DND-41 (cell line): ENCODE data around the gene HMG20A.

Source experiments
- ATAC-seq: fragments of 200-7000 bp; cut with Tn5 transposase; 3 replicates; pipeline ENCODE4 v1.9.1; 2021; ENCODE audit warnings: low read depth; ENCODE audit not compliant: insufficient read depth
- DNase-seq: peaks from one replicate; pipeline ENCODE4 v3.0.0-alpha.2; 2020
- H2AFZ ChIP-seq: 2 replicates; pipeline ENCODE4 v1.6.0; 2012; ENCODE audit warnings: low read depth, low read length
- H3K27ac ChIP-seq: 2 replicates; pipeline ENCODE4 v1.5.1; 2012; ENCODE audit warnings: low read length, inconsistent platforms
- H3K27me3 ChIP-seq: fragments of 200-600 bp; sonication (generic); 2 replicates; pipeline ENCODE4 v1.6.0; 2012; ENCODE audit warnings: low read length, mild to moderate bottlenecking, inconsistent platforms; ENCODE audit not compliant: insufficient read depth, poor library complexity
- H3K36me3 ChIP-seq: 2 replicates; pipeline ENCODE4 v1.5.1; 2012; ENCODE audit warnings: low read length, inconsistent platforms; ENCODE audit not compliant: insufficient read depth
- H3K4me1 ChIP-seq: 2 replicates; pipeline ENCODE4 v1.5.1; 2012; ENCODE audit warnings: mild to moderate bottlenecking, low read length; ENCODE audit not compliant: insufficient read depth
- H3K4me2 ChIP-seq: 2 replicates; pipeline ENCODE4 v1.6.0; 2012; ENCODE audit warnings: mild to moderate bottlenecking, moderate library complexity, low read length, inconsistent platforms; ENCODE audit not compliant: insufficient read depth
- H3K4me3 ChIP-seq, 2 experiments: fragments of 200-600 bp in 1 of 2; shearing (Covaris generic) in 1 of 2; 2 replicates each; pipeline ENCODE4 v1.5.1; 2012 to 2016; ENCODE audit warnings: inconsistent platforms in 2 of 2, low read length in 2 of 2, mild to moderate bottlenecking in 2 of 2, low read depth in 1 of 2, moderate library complexity in 1 of 2
- H3K79me2 ChIP-seq: 2 replicates; pipeline ENCODE4 v1.6.0; 2012; ENCODE audit warnings: low read length, inconsistent platforms; ENCODE audit not compliant: insufficient read depth
- H3K9ac ChIP-seq: 2 replicates; pipeline ENCODE4 v1.6.0; 2012; ENCODE audit warnings: low read depth, mild to moderate bottlenecking, inconsistent platforms, low read length, moderate library complexity
- H3K9me3 ChIP-seq: 2 replicates; pipeline ENCODE4 v1.5.1; 2012; ENCODE audit warnings: low read length, moderate library complexity, mild to moderate bottlenecking, inconsistent platforms; ENCODE audit not compliant: insufficient read depth, severe bottlenecking
- H4K20me1 ChIP-seq: 2 replicates; pipeline ENCODE4 v1.6.0; 2012; ENCODE audit warnings: low read length; ENCODE audit not compliant: insufficient read depth
- EZH2 ChIP-seq: IDR thresholded peaks from 3 replicates; pipeline ENCODE4 v1.6.1; 2012; ENCODE audit warnings: borderline replicate concordance, low read depth, mild to moderate bottlenecking, moderate library complexity, low read length, inconsistent platforms; ENCODE audit not compliant: severe bottlenecking
- TF ChIP-seq, protein P1 (sequence below): IDR thresholded peaks from 2 replicates; pipeline ENCODE4 v1.5.1; 2012; ENCODE audit warnings: borderline replicate concordance, low read length, moderate library complexity, mild to moderate bottlenecking; ENCODE audit not compliant: poor library complexity, severe bottlenecking; ENCODE audit errors: extremely low read depth

The HMG20A gene

DNA sequence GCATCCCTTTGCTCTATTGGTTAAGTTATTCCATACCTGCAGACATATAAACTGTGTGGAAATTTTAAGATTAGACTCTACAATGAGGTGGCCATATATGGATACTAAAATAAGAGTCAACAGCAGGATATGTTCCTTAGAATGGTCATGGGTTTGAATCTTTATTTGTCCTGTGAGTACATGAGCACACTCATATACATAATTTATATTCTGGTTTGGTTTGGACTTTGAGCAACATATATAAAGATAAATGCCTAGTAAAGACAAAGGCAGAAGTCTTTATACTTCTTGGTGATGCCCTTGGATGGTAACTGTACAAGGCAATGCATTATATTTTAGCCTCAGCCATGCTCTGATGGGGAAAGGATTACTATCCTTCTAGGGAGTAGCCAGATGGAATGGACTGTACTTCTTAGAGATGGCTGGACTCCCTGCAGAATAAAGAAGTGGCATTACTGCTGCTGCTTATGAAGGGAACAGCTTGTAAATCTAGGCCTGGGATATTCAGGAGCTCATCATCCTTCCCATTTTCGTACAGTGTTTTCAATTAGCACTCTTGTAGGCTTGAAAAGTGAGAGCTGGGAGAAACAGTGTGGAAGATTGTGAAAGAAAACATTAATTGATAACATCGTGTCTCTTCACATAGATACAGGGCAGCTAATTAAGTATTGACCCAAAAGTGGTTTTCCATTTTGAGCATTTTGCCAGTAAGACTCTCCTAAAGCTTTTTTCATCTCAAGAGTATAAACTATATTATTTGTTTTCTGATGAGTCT, 60.4 kb downstream of the HMG20A start:
- no peak overlapping the region for H3K4me3 ChIP-seq
- no peaks in the 10 kb centered on the region for H3K4me1 ChIP-seq
- no peak overlapping the region for H2AFZ ChIP-seq
- H3K79me2 ChIP-seq, result no peaks in the 10 kb centered on the region
- ATAC-seq (no peak), DNase-seq (no peak)
- TF ChIP-seq EZH2, result no peak
- TF ChIP-seq, protein P1, sequence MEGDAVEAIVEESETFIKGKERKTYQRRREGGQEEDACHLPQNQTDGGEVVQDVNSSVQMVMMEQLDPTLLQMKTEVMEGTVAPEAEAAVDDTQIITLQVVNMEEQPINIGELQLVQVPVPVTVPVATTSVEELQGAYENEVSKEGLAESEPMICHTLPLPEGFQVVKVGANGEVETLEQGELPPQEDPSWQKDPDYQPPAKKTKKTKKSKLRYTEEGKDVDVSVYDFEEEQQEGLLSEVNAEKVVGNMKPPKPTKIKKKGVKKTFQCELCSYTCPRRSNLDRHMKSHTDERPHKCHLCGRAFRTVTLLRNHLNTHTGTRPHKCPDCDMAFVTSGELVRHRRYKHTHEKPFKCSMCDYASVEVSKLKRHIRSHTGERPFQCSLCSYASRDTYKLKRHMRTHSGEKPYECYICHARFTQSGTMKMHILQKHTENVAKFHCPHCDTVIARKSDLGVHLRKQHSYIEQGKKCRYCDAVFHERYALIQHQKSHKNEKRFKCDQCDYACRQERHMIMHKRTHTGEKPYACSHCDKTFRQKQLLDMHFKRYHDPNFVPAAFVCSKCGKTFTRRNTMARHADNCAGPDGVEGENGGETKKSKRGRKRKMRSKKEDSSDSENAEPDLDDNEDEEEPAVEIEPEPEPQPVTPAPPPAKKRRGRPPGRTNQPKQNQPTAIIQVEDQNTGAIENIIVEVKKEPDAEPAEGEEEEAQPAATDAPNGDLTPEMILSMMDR, result no peak
- peaks cover 60% of the 10 kb centered on the region for H3K36me3 ChIP-seq
- H4K20me1 ChIP-seq, result no peaks in the 10 kb centered on the region
- no peak overlapping the region for H3K27ac ChIP-seq
- H3K4me2 ChIP-seq, result no peak overlapping the region
- H3K9ac ChIP-seq, result no peak overlapping the region
- H3K9me3 ChIP-seq, result no peaks in the 10 kb centered on the region
- H3K27me3 ChIP-seq, result no peaks in the 10 kb centered on the region

- H3K36me3 ChIP-seq, result peaks cover 62% of the 10 kb centered on the region
- H3K79me2 ChIP-seq, result no peaks in the 10 kb centered on the region
- no peak overlapping the region for H3K27ac ChIP-seq
- TF ChIP-seq EZH2, result no peak
- TF ChIP-seq, protein P1, result no peak
- no peak overlapping the region for H3K9ac ChIP-seq
- no peak for ATAC-seq
- no peak overlapping the region for H3K4me2 ChIP-seq
- H3K4me3 ChIP-seq, result no peak overlapping the region
- no peak for DNase-seq
- no peaks in the 10 kb centered on the region for H3K27me3 ChIP-seq
- no peaks in the 10 kb centered on the region for H4K20me1 ChIP-seq
- H3K9me3 ChIP-seq, result no peaks in the 10 kb centered on the region
- no peak overlapping the region for H2AFZ ChIP-seq
- no peaks in the 10 kb centered on the region for H3K4me1 ChIP-seq
Observed at GRCh38 chr15:77481670-77482069, 61.0 kb downstream of the HMG20A start.

- Histone ChIP-seq H3K9ac (no peak overlapping the region), H3K4me2 (no peak overlapping the region), H3K9me3 (no peaks in the 10 kb centered on the region), H2AFZ (no peak overlapping the region), H3K4me1 (no peaks in the 10 kb centered on the region), H3K36me3 (peaks cover 63% of the 10 kb centered on the region), H3K27ac (no peak overlapping the region), H3K79me2 (no peaks in the 10 kb centered on the region), H3K27me3 (no peaks in the 10 kb centered on the region), H4K20me1 (no peaks in the 10 kb centered on the region), H3K4me3 (no peak overlapping the region)
- DNase-seq (no peak), ATAC-seq (no peak)
- no peak for TF ChIP-seq EZH2
- TF ChIP-seq, protein P1, result no peak
Observed at GRCh38 chr15:77482570-77482969, 61.9 kb downstream of the HMG20A start.
